DMS79 (cell line): ENCODE measurements around the gene PVRIG.
"Not testable (repeated sequence)": the region's sequence is repeated elsewhere in the genome, so short reads cannot be mapped to it uniquely, and the experiment has no call there.

Experiments
- DNase-seq: peaks from one replicate; lab custom pipeline; 2025; lab: John Stamatoyannopoulos, UW

PVRIG gene

GRCh38 chr7:100195222-100195621 lies 24.5 kb upstream of the PVRIG start:
- no peak for DNase-seq

- not testable (repeated sequence) for DNase-seq
Measured at GRCh38 chr7:100195901-100196322, 23.8 kb upstream of the PVRIG start.

GRCh38 chr7:100198266-100198665 lies 21.5 kb upstream of the PVRIG start:
- DNase-seq: no peak

DNA sequence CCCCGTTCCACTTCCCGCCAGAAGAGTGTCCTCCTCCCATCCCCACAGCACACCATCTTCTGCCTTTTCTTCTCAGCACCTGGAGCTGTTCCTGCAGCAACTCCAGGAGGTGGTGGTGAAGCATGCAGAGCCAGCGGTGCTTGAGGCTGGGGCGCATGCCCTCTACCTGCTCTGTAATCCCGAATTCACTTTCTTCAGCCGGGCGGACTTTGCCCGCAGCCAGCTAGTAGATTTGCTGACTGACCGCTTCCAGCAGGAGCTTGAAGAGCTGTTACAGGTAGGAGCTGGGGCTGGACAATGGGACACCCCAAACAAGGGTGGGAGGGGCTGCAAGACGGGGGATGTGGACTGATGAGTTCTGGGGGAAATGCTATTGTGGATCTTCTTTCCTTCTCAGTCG lies 19.1 kb upstream of the PVRIG start:
- no peak for DNase-seq

DNA sequence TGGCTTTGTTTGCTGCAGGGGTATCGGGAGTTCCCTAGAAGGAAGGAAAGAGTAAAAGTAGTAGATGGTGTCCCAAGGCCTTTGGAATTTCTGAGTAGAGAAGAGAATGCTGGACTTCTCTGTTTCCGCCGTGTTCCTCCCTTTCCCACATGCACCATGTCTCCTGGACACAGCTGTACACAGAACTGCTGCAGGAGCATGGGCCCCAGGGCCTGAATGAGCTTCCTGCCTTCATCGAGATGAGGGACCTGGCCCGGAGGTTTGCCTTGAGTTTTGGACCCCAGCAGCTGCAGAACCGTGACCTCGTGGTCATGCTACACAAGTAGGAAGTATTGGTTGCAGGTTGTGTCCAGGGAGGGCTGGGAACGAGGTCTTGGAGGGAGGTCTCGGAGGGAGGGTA lies 15.3 kb upstream of the PVRIG start:
- no peak for DNase-seq

DNA sequence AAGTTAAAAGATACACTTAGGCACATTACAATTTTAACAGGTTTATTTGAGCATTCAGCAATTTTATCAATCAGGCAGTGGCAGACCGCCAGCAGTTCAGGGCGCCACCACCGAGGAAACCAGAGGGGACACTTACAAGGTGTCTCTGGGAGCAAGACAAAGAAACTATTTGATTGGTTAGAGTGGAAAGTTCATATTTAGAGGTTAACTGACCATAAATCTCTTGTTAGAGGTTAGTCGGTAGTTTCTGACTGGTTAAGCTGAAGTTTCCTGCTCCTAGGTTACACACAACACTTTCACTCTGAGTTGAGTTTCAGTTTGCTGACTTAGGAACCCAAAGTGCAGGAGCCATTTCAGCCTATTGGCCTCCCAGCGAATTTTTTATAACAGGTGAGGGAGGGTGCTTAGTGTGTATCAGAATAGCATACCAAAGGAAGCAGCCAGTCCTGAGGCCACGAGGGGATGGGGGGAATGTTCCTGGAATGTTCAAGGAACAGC lies 10.8 kb upstream of the PVRIG start:
- no peak for DNase-seq

- no peak for DNase-seq
Measured at GRCh38 chr7:100209493-100209892, 10.3 kb upstream of the PVRIG start.

DNA sequence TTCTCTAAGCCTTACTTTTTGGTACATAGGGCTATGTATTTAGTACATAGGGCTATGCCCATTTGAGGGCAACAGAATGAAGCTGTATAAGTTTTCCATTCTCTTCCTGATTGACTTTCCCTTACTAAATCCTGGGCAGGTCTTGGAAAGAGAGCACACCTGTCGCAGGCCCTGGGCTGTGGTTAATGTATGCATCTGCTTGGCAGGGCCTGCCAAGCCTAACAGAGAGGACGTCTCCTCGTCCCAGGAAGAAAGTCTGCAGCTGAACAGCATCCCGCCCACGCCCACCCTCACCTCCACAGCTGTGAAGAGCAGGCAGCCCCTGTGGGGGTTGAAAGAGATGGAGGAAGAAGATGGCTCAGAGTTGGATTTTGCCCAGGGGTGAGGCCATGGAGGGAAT lies 8.9 kb upstream of the PVRIG start:
- no peak for DNase-seq

DNA sequence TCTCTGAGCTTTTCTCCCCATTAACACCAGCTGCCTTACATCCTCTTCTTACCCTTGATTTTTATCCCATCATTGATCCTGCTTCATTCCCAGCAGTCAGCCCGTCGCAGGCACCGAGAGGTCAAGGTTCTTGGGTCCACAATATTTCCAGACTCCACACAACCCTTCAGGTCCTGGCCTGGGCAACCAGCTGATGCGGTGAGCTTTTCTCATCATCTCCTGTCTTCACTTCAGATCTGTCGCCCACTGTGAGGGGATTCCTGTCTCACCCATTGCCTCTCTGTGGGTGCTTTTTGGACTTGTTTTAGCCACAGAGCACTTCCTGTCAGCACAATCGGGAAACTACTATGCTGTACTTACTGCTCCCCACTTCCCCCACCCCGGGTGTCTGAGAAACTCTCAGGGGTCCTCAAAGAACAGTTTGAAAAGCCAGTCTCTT lies 8.4 kb upstream of the PVRIG start:
- DNase-seq: no peak

- DNase-seq: no peak
Measured at GRCh38 chr7:100212631-100213286, 7.0 kb upstream of the PVRIG start.

- DNase-seq: no peak
Measured at GRCh38 chr7:100213672-100214071, 6.1 kb upstream of the PVRIG start.

DNA sequence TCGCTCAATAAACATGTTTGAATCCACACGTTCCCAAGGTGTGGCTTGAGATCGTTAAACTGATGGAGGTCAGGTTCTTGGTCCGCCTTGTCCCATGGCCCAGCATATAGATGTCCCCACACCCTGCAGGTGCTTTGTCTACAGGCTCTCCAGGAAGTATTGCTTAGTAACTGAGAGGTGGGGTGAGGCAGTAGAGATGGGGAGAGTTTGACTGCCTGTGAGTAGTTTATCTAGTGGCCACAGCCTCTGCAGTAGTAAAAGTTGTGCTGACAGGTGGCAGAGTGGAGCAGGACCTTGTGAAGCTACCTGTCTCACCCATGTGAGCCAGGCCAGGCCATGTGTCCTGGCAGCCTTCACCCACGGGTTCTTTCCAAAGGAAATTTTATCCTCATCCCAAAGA lies 5.4 kb upstream of the PVRIG start:
- DNase-seq: not testable (repeated sequence)

DNA sequence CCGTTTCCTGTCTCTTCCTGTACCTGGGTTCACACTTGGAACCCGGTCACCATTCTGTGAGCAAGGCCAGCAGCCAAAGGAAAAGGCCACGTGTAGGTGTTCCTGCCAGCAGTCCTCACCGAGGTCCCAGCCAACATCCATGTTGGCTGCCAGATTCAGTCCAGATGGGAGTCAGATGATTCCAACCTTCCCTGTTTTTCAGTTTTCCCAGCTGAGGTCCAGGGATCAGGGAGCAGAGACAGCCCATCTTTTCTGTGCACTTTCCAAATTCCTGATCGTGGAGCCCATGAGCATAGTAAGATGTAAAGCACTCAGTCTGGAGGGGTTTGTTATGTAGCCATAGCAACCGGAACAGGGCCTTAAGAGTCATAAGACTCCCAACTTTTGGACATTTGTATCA lies 3.9 kb upstream of the PVRIG start:
- DNase-seq: no peak

DNA sequence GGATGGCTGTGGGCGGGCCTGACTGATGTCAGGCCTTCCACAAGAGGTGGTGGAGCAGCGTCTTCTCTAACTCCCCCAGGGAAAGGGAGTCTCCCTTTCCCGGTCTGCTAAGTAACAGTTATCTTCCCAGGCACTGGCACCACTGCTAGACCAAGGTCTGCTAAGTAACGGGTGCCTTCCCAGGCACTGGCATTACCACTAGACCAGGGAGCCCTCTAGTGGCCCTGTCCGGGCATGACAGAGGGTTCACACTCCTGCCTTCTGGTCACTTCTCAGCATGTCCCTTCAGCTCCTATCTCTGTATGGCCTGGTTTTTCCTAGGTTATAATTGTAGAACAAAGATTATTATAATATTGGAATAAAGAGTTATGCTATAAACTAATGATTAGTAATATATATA lies 1.8 kb upstream of the PVRIG start:
- not testable (repeated sequence) for DNase-seq

GRCh38 chr7:100219271-100219737 lies 445 bp upstream of the PVRIG start:
- DNase-seq: no peak

- no peak for DNase-seq
Measured at GRCh38 chr7:100220586-100221230, 959 bp downstream of the PVRIG start.

DNA sequence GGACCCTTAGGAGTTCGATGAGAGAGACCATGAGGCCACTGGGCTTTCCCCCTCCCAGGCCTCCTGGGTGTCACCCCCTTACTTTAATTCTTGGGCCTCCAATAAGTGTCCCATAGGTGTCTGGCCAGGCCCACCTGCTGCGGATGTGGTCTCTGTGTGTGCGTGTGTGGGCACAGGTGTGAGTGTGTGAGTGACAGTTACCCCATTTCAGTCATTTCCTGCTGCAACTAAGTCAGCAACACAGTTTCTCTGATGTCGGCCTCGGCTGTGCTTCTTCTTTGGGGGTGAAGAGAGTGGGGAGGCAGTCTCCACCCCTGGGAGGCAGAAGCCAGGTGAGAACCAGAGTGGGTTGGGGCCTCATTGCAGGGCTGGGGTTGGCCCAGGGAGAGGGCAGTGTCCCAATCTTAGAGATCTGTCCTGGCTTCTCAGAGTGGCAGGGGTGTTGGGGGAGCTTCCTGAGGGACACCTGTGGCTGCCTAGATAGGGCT lies 1.5 kb downstream of the PVRIG start:
- no peak for DNase-seq

- DNase-seq: no peak
Measured at GRCh38 chr7:100221767-100222444, 2.2 kb downstream of the PVRIG start.

GRCh38 chr7:100222445-100223132 lies 2.8 kb downstream of the PVRIG start:
- DNase-seq: no peak

- not testable (repeated sequence) for DNase-seq
Measured at GRCh38 chr7:100223376-100223927, 3.7 kb downstream of the PVRIG start.

GRCh38 chr7:100224891-100225290 lies 5.1 kb downstream of the PVRIG start:
- not testable (repeated sequence) for DNase-seq
